Activated CD8-positive, alpha-beta T cell treated with anti-CD3 and anti-CD28 coated beads for 36 hours (primary cell): ENCODE results near the gene MACROD2. TPM values are rescaled to one million over a fixed set of nuclear protein-coding genes. Genes with fewer than 3 reads are reported as not detected.

Source experiments
- ATAC-seq: fragments of 200-7000 bp; cut with Tn5 transposase; one replicate; pipeline ENCODE4 v1.10.0; 2021; ENCODE audit warnings: mild to moderate bottlenecking, moderate library complexity
- CTCF ChIA-PET: fragments of 350-600 bp; sonication (Branson Sonifier 250); formaldehyde crosslinking; loops from one replicate; lab custom pipeline; 2021; ENCODE audit warnings: antibody characterized with exemption; lab: Charles Lee
- POLR2A ChIA-PET: fragments of 350-600 bp; sonication (Branson Sonifier 250); formaldehyde crosslinking; loops from one replicate; lab custom pipeline; 2021; ENCODE audit warnings: antibody characterized with exemption; lab: Charles Lee
- DNase-seq: peaks from one replicate; pipeline ENCODE4 v3.0.0-alpha.2; 2020
- H3K27ac Mint-ChIP-seq: one replicate; pipeline ENCODE4 v1.8.0; 2021; ENCODE audit warnings: mild to moderate bottlenecking, mixed read lengths
- H3K27me3 Mint-ChIP-seq: one replicate; pipeline ENCODE4 v1.8.0; 2021; ENCODE audit warnings: mixed read lengths
- H3K36me3 Mint-ChIP-seq: one replicate; pipeline ENCODE4 v1.8.0; 2021; ENCODE audit warnings: low read depth, mixed read lengths
- H3K4me1 Mint-ChIP-seq: one replicate; pipeline ENCODE4 v1.8.0; 2021; ENCODE audit warnings: low read depth, mixed read lengths
- H3K4me3 Mint-ChIP-seq: one replicate; pipeline ENCODE4 v1.8.0; 2021; ENCODE audit warnings: mild to moderate bottlenecking, moderate library complexity, mixed read lengths
- H3K9me3 Mint-ChIP-seq: one replicate; pipeline ENCODE4 v1.8.0; 2021; ENCODE audit warnings: mixed read lengths
- intact Hi-C: fragments of 100-400 bp; cut with micrococcal nuclease; formaldehyde crosslinking; loops from one replicate; pipeline ENCODE4 v1.10.0; 2022
- total RNA-seq, 2 experiments: library from RNA; stranded (reverse); gene quantifications; one replicate each; pipeline ENCODE4 v1.2.3, GENCODE V29; 2021
- TF ChIP-seq, protein P1 (sequence below): fragments of 200-600 bp; IDR thresholded peaks from one replicate; pipeline ENCODE4 v1.8.0; 2022; ENCODE audit warnings: antibody characterized with exemption, mild to moderate bottlenecking

Gene MACROD2
- total RNA-seq, 2 experiments from 2014 or later = not detected

DNA sequence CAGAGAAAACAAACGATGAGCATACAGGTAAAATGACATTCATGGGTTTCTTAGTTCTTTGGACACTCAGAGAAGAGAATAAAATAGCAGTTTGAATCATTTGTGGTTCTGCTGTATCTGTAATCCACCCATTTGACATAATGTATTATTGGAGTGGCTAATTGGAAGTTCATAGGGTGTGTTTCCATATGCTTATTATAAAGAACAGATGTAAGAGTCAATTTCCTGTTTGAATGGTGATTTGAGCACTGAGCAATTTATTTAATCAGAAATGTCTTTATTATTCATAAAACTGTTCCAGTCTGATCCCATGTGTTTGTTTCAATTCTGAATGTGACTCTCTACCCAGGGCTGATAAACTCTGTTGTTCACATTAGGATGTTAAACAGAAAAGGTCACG lies 1638.8 kb downstream of the MACROD2 start:
- ChIA-PET CTCF (no interaction called here), POLR2A (no interaction called here)
- no peaks in the 10 kb centered on the region for H3K27me3 Mint-ChIP-seq
- H3K36me3 Mint-ChIP-seq = no peaks in the 10 kb centered on the region
- H3K4me1 Mint-ChIP-seq = no peaks in the 10 kb centered on the region
- intact Hi-C loops = no loop called here
- DNase-seq = no peak
- no peak for ATAC-seq
- no peaks in the 10 kb centered on the region for H3K9me3 Mint-ChIP-seq
- TF ChIP-seq, protein P1, sequence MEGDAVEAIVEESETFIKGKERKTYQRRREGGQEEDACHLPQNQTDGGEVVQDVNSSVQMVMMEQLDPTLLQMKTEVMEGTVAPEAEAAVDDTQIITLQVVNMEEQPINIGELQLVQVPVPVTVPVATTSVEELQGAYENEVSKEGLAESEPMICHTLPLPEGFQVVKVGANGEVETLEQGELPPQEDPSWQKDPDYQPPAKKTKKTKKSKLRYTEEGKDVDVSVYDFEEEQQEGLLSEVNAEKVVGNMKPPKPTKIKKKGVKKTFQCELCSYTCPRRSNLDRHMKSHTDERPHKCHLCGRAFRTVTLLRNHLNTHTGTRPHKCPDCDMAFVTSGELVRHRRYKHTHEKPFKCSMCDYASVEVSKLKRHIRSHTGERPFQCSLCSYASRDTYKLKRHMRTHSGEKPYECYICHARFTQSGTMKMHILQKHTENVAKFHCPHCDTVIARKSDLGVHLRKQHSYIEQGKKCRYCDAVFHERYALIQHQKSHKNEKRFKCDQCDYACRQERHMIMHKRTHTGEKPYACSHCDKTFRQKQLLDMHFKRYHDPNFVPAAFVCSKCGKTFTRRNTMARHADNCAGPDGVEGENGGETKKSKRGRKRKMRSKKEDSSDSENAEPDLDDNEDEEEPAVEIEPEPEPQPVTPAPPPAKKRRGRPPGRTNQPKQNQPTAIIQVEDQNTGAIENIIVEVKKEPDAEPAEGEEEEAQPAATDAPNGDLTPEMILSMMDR = no peak
- H3K4me3 Mint-ChIP-seq = no peak overlapping the region
- no peak overlapping the region for H3K27ac Mint-ChIP-seq

DNA sequence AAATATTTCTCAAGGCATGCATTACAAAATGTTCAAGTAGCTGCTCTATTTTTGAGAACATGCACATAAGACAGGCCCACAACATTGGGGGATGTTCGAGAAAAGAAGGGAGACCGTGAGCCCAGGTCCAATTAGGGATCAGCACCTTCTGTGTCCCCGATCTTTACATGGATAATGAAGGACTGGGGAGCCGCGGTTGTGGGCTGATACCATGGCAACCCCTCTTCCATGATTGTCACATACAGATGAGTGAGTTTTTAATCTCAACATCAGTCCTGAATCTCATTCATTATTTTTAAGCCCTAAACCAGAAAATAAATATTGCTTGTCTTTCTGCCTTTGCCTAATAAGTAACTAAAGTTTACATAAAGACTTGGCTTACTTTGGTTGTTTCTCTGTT lies 1642.2 kb downstream of the MACROD2 start:
- H3K36me3 Mint-ChIP-seq = no peaks in the 10 kb centered on the region
- TF ChIP-seq, protein P1 = no peak
- intact Hi-C loops = no loop called here
- H3K4me1 Mint-ChIP-seq = no peaks in the 10 kb centered on the region
- H3K27ac Mint-ChIP-seq = no peak overlapping the region
- no peaks in the 10 kb centered on the region for H3K27me3 Mint-ChIP-seq
- ChIA-PET POLR2A (no interaction called here), CTCF (no interaction called here)
- DNase-seq (no peak), ATAC-seq (no peak)
- peaks cover 1% of the 10 kb centered on the region for H3K9me3 Mint-ChIP-seq
- no peak overlapping the region for H3K4me3 Mint-ChIP-seq

DNA sequence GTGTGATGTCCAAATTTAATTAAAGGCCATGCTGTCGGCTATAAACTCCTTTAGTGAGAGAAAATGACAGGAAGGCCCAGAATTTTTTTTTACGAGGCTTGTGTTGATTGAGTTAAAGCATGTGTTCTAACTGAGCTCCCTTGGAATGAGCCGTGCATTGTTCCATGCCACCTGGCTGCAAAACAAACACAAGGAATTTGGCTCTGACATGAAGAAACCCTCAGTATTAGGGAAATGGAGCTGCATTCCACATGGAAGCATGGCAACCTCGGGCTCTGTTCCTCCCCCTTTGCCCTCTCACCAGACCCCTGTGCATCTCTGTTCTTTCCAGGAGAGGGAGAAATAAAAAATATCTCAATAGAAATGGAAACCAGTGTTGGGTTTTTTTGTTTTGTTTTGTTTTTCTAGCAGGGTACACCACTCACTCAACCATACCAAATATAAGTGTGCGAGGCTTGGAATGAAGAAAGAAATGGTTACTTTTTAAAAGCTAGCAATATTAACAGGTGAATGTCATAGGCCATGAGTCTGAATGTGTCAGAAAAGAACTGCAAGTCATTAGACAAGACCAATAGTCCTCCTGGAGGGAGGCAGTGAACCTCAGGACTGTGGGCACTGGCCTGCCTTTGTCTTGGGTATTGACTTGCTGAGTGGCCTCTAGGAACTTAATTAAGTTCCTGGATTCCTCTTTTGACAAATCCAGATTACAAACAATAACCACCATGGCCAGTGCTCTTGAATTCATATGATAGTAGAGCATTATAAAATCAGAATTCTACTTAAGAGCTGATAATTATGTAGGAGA lies 1642.8 kb downstream of the MACROD2 start:
- intact Hi-C loops = no loop called here
- Mint-ChIP-seq H3K9me3 (peaks cover 3% of the 10 kb centered on the region), H3K27me3 (no peaks in the 10 kb centered on the region), H3K4me3 (no peak overlapping the region), H3K36me3 (no peaks in the 10 kb centered on the region), H3K27ac (no peak overlapping the region), H3K4me1 (no peaks in the 10 kb centered on the region)
- TF ChIP-seq, protein P1 = no peak
- no peak for DNase-seq
- CTCF ChIA-PET = no interaction called here
- no peak for ATAC-seq
- POLR2A ChIA-PET = no interaction called here

DNA sequence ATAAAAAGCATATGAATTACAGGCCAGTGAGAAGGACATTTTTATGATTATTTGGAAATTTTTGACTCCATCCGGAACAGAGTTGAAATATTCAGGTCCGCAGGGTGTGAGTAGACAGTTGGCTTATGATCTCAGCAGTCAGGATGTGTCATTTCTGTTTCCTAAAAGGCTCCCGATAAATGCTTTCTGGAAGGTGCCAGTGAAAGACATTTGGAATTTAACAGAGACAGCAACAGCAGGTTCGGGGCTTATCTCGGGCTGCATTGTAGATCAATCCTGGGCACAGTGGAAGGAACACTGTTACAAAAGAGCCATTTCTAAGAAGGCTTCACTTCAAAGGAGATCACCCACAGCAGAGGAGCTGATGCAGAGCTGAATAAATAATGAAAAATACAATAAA lies 1643.5 kb downstream of the MACROD2 start:
- TF ChIP-seq, protein P1 = no peak
- no peak overlapping the region for H3K4me3 Mint-ChIP-seq
- POLR2A ChIA-PET = no interaction called here
- H3K27me3 Mint-ChIP-seq = no peaks in the 10 kb centered on the region
- peaks cover 3% of the 10 kb centered on the region for H3K9me3 Mint-ChIP-seq
- H3K27ac Mint-ChIP-seq = no peak overlapping the region
- DNase-seq (no peak), ATAC-seq (no peak)
- CTCF ChIA-PET = no interaction called here
- H3K4me1 Mint-ChIP-seq = no peaks in the 10 kb centered on the region
- intact Hi-C loops = no loop called here
- H3K36me3 Mint-ChIP-seq = no peaks in the 10 kb centered on the region

DNA sequence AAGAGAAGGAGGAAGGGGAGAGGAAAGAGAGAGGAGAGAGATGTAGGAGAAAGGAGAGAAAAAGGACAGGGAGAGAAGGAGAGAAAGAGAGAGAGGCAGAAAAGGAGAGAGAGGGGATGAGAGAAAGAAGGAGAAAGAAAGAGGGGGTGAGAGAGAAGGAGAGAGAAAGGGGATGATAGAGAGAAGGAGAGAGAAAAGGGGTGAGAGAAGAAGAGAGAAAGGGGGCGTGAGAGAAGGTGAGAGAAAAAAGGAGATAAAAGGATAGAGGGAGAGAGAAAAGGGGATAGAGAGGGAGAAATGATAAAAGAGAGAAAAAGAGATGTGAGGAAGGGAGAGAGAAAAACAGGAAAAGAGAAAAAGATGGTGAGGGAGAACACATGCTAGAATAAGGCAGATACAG lies 1644.5 kb downstream of the MACROD2 start:
- CTCF ChIA-PET = no interaction called here

More for the DNA sequence above, 1644.5 kb downstream of the MACROD2 start:
- H3K9me3 Mint-ChIP-seq = peaks cover 3% of the 10 kb centered on the region
- TF ChIP-seq, protein P1 = no peak
- H3K27me3 Mint-ChIP-seq = no peaks in the 10 kb centered on the region
- DNase-seq (no peak), ATAC-seq (no peak)
- intact Hi-C loops = no loop called here
- no peak overlapping the region for H3K27ac Mint-ChIP-seq
- H3K4me1 Mint-ChIP-seq = no peaks in the 10 kb centered on the region
- H3K36me3 Mint-ChIP-seq = no peaks in the 10 kb centered on the region
- POLR2A ChIA-PET = no interaction called here
- no peak overlapping the region for H3K4me3 Mint-ChIP-seq
